ENCODE measurements around the gene TAS2R1.

- no peak for TF ChIP-seq CTCF (conservative IDR thresholded peaks at IDR 0.05 in 1 of 2, IDR thresholded peaks at IDR 0.05 in 1 of 2; ENCODE audit: extremely low read depth in 1 of 2, insufficient read depth in 1 of 2, low read depth in 1 of 2, low read length in 2 of 2)
- no peak for TF ChIP-seq EZH2 (IDR thresholded peaks at IDR 0.05; ENCODE audit: borderline replicate concordance, low read length)
These were observed 14.5 kb upstream of the TAS2R1 start for GRCh38 chr5:9644630-9645029.

Measured in mammary epithelial cell (primary cell).